HG03442 (cell line): ENCODE data around the gene AGPAT2.

ENCODE experiments used
- ATAC-seq: cut with Tn5 transposase; IDR thresholded peaks from one replicate; pipeline ENCODE4 v1.9.1; 2021; ENCODE audit warnings: mild to moderate bottlenecking, moderate library complexity; ENCODE audit not compliant: unreplicated experiment

The AGPAT2 gene

DNA sequence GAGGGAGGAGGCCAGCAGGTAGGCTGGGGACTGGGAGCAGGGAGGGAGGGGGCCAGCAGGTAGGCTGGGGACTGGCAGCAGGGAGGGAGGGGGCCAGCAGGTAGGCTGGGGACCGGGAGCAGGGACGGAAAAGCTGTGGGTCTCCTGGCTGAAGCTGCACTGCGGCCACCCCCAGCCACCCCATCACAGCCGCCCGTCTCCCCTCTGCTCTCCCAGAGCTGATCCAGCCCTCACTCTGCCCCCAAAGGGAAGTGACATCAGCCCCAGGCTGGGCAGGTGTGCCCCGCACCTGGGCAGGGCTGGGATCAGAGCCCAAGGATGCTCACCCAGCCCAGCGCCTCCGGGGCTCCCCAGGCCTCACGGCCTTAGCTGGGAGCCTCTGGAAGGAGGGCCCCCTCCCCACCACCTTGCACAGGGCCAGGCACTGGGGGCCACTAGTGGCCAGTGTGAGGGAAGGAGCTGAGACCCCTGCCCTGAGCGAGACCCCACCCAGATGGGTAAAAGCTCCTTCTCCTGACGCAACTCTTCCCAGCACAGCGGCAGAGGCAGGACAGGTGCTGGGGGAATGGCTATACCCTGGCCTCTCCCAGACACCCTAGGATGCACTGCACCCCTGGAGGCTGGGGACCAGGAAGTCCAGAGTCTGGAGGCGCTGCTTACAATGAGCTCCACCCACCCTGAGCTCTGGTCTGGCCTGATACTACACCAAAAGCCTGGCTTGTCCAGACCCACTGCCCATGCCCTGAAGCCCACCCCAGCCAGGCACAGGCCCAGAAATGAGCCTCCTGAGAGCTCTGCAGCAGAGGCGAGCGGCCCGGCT, 11.6 kb downstream of the AGPAT2 start:
- no peak for ATAC-seq

DNA sequence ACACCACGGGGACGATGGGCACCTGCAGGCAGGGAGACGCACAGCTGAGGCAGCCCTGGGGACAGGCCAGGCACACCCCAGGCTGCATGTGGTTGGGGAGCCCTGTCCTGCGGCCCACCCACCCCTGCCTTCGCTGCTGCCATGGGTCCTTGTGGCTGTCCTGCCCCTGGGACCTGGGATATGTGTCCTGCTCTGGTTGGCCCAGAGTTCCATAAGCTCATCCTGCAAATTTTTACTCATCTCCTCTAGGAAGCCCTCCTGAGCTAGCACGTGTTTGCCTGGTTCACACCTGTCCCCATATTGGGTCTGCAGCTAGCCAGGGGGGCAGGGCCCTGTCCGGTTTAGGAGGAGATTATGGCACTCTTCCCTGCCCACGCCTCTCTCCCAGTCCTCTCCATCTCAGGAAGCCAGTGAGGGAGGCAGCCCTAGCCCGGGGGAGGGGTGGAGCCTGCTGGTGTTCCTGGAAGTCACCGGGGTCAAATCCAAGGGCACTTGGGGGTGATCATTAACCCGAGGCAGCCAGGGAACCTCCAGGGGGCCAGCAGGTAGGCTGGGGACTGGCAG, 12.4 kb downstream of the AGPAT2 start:
- ATAC-seq = no peak

DNA sequence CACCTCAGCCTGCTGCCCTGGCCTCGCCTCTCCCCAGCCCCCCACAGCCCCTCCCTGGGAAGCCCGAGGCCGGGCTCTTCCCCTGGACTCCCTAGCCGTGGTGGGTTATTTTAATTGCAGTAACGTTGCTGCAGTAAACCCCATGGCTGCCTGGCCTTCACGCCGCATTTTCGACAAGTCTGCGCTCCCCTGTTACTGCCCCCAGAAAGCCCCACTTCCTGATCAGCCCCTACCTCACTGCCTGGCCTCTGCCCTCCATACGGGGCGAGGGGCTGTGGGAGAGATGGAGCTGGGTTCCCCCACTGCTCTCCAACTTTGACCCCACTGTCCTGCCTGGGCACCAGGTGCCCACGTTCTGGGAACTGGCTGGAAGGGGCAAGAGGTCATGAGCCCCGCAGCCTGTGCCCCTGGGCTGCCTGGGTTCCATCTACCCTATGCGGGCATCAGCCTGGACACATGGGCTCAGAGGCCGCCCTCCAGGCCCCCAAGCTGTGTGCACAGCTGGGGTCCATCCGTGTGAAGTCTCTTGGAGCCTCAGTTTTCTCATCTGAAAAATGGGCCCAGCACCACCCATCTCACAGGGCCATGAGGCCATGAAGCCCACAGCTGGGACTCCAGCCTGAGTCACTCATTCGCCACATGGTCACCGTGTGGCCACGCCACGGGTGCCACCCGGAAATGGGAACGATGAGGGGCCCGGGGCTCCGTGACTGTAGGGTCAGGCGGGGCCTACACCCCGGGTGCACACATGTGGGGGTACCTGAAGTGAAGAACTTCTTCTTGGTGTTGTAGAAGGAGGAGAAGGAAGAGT, 13.1 kb downstream of the AGPAT2 start:
- ATAC-seq = no peak

DNA sequence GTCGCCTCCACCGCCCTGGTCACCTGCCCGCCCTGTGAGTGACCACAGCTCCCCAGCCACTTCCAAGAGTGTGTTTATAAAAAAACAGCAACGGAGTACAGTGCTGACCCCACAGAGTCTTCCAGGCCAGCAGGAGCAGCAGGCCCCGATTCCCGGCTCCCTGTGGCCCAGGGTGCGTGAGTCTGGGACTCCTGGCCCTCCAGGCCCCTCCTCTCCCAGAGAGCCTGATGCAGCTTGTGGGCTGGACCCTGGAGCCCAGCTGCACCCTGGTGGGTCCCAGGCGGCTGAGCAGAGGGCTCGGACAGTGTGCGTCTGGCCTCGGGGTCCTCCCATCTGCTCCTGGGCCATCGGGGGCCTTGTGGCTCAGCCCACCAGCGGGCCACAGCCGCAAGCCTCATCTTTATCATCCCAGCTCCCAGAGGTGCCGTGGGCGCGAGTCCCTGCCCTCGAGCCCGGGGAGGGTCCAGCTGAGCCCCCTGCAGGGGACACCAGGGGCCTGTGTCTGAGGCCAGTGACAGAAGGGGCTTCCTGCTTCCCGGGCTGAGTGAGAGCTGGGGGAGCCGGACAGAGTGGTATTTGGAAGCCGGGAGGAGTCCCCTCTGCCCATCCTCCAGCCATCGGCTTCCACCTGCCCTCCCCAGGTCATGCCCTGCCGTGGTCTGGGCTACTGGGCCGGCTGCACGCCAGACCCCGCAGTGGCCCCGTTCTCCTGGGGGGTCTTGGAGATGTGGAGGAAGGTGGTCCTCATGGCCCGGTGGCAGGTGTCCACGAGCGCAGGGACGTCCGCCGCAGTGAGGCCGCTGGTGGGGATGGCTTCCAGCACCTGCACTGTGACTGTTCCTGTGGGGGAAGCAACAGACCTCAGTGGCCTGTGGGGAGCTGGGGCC, 13.9 kb downstream of the AGPAT2 start:
- ATAC-seq = no peak

DNA sequence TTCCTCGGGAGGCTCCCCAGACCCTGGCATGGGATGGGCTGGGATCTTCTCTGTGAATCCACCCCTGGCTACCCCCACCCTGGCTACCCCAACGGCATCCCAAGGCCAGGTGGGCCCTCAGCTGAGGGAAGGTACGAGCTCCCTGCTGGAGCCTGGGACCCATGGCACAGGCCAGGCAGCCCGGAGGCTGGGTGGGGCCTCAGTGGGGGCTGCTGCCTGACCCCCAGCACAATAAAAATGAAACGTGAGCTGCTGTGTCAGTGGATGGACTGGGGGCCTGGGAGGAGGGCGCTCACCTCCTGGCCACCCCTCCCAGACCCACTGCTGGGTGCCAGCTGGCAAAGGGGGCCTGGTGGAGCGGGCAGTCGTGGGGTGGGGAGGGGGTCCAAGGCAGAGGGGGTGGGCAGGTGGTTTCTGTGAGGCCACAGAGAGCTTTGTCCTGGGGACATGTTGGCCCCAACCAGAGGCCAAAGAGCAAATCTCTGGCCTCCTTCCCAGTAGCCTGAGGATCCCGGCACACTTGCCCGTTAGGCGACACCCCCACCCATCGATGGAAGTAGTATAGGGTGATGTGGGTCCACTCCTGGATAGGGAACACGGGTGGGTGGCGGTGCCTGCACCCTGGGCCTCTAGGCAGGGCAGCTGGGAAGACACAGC, 14.7 kb downstream of the AGPAT2 start:
- no peak for ATAC-seq

DNA sequence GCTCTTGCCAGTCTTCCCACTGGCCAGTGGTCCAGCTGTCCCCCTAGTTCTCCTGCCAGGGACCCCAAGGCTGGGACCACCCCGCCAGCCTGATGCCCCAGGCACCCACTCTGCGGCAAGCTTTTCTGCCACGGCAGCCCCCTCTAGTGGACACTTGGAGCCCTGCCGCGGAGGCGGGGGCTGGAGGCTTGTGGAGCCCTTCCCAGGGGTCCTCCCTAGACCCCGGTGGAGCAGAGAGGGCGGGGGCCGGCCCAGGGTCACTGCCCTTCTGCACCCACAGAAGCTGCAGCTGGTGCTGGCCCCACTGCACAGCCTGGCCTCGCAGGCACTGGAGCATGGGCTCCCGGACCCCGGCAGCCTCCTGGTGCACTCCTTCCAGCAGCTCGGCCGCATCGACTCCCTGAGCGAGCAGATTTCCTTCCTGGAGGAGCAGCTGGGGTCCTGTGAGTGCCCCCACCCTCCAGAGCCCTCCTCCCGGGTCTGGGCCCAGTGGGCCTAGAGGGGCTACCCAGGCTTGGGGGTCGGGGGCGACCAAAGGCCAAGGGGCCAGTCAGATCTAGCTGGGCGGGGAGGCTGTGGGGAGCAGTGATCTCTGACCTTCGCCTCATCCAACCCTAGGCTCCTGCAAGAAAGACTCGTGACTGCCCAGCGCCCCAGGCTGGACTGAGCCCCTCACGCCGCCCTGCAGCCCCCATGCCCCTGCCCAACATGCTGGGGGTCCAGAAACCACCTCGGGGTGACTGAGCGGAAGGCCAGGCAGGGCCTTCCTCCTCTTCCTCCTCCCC, 15.4 kb downstream of the AGPAT2 start:
- no peak for ATAC-seq

DNA sequence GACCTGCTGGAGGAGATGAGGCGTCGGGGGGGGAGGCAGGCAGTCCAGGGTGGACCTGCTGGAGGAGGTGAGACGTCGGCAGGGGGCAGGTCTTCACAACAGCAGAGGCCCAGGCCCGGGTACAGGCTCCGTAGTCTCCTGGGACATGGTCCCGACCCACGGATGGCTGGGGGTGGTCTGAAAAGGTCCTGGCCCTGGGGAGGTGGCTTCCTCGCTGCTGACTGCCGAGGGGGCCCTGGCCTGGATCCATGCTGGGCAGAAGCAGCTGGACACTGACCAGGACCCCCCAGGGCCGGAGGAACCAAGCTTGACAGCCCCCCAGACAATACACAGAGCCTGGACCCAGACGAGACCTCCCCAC, 16.0 kb downstream of the AGPAT2 start:
- ATAC-seq = no peak

DNA sequence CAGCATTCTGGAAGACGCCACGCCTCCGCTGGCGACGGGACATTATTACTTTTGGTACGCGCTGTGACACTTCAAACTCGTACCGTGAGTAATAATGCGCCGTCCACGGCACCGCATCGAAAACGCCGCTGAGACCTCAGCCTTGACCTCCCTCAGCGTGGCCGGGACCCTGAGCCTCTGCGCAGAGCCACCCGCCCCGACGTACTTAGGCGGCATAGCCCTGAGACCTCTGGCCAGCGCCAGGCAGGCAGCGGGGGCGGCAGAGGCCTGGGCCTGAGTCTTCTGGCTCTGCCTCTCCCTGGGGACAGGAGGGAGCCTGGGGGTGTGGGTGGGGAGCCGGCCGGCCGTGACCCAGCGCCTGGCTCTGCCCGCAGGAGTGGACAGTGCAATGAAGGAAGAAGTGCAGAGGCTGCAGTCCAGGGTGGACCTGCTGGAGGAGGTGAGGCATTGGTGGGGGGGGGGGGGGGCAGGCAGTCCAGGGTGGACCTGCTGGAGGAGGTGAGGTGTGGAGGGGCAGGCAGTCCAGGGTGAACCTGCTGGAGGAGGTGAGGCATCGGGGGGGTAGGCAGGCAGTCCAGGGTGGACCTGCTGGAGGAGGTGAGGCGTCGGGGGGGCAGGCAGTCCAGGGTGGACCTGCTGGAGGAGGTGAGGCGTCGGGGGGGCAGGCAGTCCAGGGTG, 16.5 kb downstream of the AGPAT2 start:
- ATAC-seq = no peak

DNA sequence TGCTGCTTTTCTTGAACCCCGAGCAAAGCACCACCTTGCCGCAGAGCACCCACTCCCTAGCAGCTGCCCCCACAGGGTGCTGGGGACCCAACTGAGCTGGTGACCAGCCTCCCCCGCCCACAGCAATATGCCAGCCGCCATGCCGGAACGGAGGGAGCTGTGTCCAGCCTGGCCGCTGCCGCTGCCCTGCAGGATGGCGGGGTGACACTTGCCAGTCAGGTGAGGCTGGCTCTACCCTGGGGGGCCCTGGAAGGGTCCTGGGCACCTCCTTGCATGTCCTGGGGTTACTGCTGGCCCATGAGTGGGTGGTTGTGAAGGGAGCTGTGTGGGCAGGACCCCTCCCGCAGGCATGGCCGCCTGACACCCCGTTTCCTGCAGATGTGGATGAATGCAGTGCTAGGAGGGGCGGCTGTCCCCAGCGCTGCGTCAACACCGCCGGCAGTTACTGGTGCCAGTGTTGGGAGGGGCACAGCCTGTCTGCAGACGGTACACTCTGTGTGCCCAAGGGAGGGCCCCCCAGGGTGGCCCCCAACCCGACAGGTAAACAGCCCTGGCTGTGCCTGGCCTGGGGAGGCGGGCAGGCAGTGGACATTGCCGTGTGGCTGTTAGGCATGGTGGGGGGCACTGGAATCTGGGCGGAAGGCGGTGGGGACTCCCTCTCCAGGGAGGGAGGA, 17.3 kb downstream of the AGPAT2 start:
- ATAC-seq = no peak

DNA sequence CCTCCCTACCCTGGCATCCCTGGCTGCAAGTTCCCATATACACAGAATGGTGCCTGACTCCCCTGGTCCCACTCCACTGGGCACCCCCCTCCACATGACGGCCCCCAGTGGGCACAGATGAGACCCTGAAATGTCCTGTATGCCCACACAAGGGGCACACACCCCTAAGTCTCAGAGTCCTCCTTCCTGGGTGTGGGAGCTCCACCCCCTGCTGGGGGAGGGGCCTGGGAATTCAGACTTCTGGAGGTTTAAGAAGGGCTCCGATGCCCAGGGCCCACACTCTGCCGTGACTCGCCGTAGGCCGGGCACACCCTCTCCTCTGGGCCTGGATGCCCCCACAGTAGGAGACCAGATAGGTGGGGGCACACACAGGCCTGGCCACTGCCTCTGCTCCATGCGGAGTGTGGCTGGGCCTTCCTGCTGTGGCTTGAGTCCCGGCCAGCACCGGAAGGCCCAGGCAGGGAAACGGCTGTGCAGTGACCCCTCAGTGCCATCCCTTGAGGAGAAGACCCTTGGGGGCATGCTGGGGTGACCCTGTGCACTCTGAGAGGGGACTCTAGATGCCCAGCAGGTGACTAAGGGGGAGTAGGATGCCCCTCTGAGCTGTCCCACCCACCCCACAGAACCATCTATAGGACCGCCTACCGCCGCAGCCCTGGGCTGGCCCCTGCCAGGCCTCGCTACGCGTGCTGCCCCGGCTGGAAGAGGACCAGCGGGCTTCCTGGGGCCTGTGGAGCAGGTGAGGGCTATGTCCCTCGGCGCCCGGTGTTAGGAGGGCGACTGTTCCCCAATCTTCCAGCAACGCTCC, 18.1 kb downstream of the AGPAT2 start:
- no peak for ATAC-seq

DNA sequence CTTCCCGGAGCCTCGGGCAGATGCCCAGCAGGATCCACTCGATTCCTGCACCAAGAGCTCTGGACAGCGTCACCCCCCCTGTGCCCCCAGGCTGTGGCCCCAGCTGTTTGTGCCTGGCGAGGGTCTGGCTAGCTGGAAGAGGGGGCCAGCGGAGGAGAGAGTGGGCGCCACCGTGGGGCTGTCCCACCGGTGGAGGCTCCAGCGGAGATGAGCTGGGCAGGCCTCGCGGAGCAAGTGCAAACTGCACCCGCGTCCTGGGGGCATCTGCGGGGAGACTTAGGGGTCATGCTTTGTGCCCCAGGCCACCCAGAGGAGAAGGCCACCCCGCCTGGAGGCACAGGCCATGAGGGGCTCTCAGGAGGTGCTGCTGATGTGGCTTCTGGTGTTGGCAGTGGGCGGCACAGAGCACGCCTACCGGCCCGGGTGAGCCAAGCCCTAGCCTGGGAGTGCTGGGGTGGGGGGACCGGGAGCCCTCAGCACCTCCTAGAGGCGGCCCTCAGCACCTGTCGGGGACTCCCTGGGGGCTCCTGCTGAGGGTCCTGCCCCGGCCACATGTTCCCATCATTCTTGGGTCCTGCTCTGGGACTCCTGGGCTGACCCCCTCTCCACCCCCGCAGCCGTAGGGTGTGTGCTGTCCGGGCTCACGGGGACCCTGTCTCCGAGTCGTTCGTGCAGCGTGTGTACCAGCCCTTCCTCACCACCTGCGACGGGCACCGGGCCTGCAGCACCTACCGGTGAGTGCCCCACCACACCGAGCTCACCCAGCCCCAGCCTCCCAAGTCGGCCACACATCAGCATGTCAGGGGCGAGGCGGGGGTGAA, 19.1 kb downstream of the AGPAT2 start:
- no peak for ATAC-seq

DNA sequence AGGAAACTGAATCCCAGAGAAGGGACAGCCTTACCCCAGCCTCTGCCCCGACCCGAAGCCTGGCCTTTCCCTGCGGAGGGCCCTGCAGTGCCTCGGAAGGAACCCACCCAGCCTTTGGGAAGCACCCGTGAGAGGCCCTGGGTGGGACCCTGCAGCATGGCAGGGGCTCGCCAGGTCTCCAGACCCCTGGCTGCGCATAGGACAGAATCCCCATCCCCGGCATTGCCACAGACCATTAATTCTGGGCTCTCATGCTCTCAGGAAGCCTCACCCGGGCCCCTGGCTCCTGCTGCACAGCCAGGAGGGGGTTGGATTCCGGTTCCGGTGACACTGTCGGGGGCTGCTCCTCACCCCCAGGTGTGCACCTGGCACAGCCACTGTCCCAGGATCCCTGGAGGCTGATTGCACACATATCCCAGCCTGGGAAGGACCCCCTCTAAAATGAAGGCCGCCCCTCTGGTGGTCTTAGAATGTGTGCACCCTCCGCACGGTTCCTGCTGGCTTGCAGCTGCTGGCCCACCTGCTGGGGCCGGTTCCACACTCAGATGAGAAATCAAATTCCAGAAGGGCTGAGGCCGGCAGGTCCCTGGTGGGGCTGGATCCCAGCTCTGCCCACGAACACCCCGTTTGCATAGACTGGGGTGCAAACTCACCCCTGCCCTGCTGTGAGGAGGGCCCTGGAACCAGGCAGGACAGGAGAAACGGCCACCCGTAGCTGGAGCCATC, 19.9 kb downstream of the AGPAT2 start:
- no peak for ATAC-seq

DNA sequence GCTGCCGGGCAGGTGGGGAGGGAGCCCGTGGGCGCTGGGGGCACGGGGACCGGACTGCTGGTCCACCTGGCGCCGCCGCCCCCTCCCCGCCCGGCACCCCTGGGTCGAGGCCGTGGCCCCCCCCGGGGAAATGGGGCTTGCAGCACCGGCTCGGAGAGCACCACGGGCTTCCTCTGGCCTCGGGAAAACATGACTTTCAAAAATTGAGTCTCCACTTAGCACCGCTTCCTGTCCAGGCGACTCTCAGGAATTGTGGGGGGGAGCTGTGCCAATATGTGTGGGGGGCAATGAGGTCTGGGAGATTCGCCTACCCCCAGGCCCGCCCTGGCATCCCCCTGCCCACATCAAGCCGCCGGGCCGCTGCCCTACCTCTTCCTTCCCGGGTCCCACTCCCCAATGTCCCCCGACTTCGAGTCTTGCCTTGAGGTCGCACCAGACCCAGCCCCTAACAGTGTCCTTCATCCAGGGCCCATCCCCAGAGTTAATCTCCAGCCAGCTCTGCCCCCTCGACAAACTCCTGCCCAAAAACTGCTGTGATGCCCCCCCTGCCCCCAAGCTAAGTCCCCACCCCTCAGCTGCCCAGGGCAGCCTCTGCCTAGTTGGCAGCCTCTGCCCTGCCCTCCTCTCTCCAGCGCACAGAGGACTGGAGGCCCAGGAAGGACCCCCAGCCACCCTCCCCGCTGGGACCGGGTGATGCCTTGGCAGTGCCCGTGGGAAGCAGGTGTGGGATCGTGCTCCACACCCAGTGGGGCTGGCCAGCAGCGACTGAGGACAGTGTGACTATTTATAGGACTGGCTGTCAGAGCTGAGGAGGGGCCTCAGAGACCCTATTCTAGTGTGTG, 20.7 kb downstream of the AGPAT2 start:
- ATAC-seq = no peak

DNA sequence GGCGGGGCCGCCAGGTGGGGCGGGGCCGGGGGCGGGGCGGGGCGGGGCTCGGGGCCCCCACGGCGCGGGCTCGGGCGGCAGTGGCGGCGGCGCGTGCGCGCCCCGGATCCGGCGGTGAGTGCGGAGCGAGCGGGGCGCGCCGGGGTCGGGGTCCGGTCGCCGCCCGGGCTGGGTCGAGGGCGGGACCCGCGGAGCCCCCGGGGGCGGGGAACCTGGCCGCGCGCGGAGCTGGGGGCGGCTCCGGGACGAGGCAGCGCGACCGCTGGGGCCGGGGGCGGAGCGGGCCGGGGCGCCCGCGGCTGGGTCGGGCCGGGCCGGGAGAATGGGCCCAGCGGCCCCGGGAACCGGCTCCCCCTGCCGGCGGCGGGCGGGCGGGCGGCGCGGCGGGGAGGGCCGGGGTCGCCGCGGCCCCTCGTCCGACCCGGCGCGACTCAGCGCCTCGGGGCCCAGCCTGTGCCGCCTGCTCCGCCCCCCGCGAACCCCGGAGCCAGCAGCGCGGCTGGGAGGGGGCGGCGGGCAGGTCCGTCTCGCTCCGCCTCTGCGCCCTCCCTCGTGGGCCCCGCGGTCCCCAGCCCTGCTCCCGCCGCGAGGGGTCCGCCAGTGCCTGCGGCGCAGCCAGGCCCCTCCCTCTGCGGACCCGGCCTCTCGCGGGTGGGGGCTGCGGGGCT, 21.4 kb downstream of the AGPAT2 start:
- ATAC-seq = no peak
